ENCODE measurements around the gene CSN1S1. TPM values are rescaled to one million over a fixed set of nuclear protein-coding genes. Genes with fewer than 3 reads are reported as not detected.

The CSN1S1 gene
- total and polyA plus RNA-seq, 4 donors, result 0.09 TPM; not detected in 3

DNA sequence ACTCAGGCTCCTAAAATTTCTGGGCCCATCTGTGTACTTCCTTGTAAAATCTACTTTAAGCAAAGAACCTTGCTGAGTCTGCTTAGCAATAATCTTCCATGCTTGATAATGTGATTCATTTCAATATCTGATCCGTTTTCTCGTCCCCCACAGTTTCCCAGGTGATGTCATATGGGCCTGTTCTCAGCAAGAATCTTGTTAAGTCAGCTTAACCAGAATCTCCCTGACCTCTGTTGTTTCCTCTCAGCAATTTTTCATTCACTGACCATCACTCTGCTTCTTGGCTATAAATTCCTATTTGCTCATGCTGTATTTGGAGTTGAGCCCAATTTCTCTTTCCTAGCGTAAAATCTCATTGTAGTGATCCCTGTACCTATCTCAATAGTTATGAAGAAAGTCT, 20.7 kb downstream of the CSN1S1 start:
- DNase-seq (no peak), ATAC-seq (ENCODE audit: insufficient read depth, low FRiP score) (no peak)
- no peak for TF ChIP-seq CTCF (IDR thresholded peaks at IDR 0.05; ENCODE audit: control extremely low read depth, extremely low read depth)
- Histone ChIP-seq H3K27me3 (ENCODE audit: control insufficient read depth in 3 of 3, insufficient read depth in 3 of 3, low read length in 2 of 3) (no peaks in the 10 kb centered on the region), H3K9me3 (ENCODE audit: control insufficient read depth in 4 of 4, insufficient read depth in 3 of 4, low read length in 3 of 4) (no peaks in the 10 kb centered on the region), H3K9ac (ENCODE audit: insufficient read depth in 1 of 2, low read length in 2 of 2) (no peak overlapping the region), H3K4me3 (no peak overlapping the region), H3K4me1 (ENCODE audit: control insufficient read depth in 5 of 5, insufficient read depth in 5 of 5, low read length in 5 of 5) (no peaks in the 10 kb centered on the region), H3K36me3 (ENCODE audit: control insufficient read depth in 4 of 4, insufficient read depth in 4 of 4, low read length in 4 of 4) (no peaks in the 10 kb centered on the region), H3K27ac (ENCODE audit: low read depth in 1 of 2, low read length in 1 of 2) (no peak overlapping the region)
- 74 to 80% methylated on average over 3 of the region's 3 CpGs for whole genome bisulfite sequencing, 2 donors

DNA sequence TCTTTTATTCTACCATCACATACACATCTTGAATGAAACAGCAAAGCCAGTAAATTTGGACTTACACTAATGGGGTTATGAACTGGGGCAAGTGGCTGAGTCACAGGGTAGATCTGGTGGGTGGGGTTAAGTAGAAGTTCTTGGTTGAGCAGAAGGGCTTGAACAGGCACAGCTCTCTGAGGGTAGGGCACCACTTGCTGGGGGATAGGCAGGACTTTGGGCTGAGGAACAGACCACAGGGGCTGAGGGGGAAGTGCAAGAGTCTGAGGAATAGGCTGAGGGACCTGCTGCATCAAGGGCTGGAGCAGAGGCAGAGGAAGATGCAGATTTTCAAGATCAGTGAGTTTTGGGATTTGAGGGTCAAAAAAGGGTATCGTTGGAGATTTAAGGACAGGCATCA, 26.3 kb downstream of the CSN1S1 start:
- H3K4me3 ChIP-seq, result no peak overlapping the region
- H3K4me1 ChIP-seq (ENCODE audit: control insufficient read depth in 5 of 5, insufficient read depth in 5 of 5, low read length in 5 of 5), result no peaks in the 10 kb centered on the region
- no peaks in the 10 kb centered on the region for H3K36me3 ChIP-seq (ENCODE audit: control insufficient read depth in 4 of 4, insufficient read depth in 4 of 4, low read length in 4 of 4)
- no peak overlapping the region for H3K9ac ChIP-seq (ENCODE audit: insufficient read depth in 1 of 2, low read length in 2 of 2)
- TF ChIP-seq CTCF (IDR thresholded peaks at IDR 0.05; ENCODE audit: control extremely low read depth, extremely low read depth), result no peak
- H3K27ac ChIP-seq (ENCODE audit: low read depth in 1 of 2, low read length in 1 of 2), result no peak overlapping the region
- 93 to 96% methylated on average over 1 of the region's 1 CpG for WGBS, 2 donors
- H3K27me3 ChIP-seq (ENCODE audit: control insufficient read depth in 3 of 3, insufficient read depth in 3 of 3, low read length in 2 of 3), result no peaks in the 10 kb centered on the region
- ATAC-seq (ENCODE audit: insufficient read depth, low FRiP score), result no peak
- no peaks in the 10 kb centered on the region for H3K9me3 ChIP-seq (ENCODE audit: control insufficient read depth in 4 of 4, insufficient read depth in 3 of 4, low read length in 3 of 4)
- DNase-seq, result no peak

DNA sequence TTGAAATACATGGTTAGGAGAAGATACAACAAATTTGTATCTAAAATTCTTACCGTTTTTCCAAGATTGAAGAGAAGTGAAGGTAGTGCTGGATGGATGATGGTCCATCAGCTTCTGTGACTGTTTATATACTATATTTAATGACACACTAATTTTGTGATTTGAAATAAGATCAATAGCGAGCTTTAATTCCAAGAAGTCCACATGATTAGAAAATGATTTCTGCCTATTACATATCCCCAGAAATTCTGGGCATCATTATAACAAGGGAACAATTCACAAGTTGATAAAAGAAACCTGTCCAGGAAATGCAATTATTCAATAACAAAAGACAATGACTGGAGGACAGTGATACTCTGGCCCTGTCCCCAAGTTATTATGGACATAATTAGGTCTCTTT, 34.8 kb downstream of the CSN1S1 start, which contains the start of gene CSN2:
CSN2 (minus strand) TSS at position 101 of the 400 bp plus-strand sequence. CDS start 4,733 bp downstream, outside the sequence.
- Histone ChIP-seq H3K9ac (ENCODE audit: insufficient read depth in 1 of 2, low read length in 2 of 2) (no peak within 1 kb of the TSS), H3K9me3 (ENCODE audit: control insufficient read depth in 4 of 4, insufficient read depth in 3 of 4, low read length in 3 of 4) (no peaks in the 10 kb centered on the region), H3K4me1 (ENCODE audit: control insufficient read depth in 5 of 5, insufficient read depth in 5 of 5, low read length in 5 of 5) (no peaks in the 10 kb centered on the region), H3K4me3 (no peak within 1 kb of the TSS), H3K36me3 (ENCODE audit: control insufficient read depth in 4 of 4, insufficient read depth in 4 of 4, low read length in 4 of 4) (no peaks in the 10 kb centered on the region), H3K27ac (ENCODE audit: low read depth in 1 of 2, low read length in 1 of 2) (no peak within 1 kb of the TSS), H3K27me3 (ENCODE audit: control insufficient read depth in 3 of 3, insufficient read depth in 3 of 3, low read length in 2 of 3) (no peaks in the 10 kb centered on the region)
- no peak for TF ChIP-seq CTCF (IDR thresholded peaks at IDR 0.05; ENCODE audit: control extremely low read depth, extremely low read depth)
- WGBS, 2 donors, result 92 to 93% methylated on average over 2 of the region's 2 CpGs
- no peak for DNase-seq
- no peak for ATAC-seq (ENCODE audit: insufficient read depth, low FRiP score)

DNA sequence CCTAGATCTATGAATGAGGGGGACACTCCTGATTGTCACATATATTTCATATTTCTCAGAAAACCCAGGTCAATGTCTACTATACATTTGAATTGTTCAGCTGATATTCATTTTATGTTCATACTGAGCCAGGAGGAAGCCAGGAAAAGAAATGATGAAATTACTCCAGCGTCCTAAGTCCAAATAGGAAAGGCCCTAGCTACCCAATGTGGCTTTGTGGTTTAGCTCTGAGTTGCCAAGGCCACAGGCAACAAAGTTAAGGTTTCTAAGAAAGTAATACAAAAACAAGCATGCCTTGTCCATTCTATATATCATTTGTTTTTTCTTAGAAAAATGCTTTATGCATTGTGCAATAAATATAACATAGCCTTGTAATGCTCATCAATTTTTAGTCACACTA, 39.2 kb downstream of the CSN1S1 start:
- 23 to 46% methylated on average over 1 of the region's 1 CpG for WGBS, 2 donors
- TF ChIP-seq CTCF (IDR thresholded peaks at IDR 0.05; ENCODE audit: control extremely low read depth, extremely low read depth), result no peak

More for the DNA sequence above, 39.2 kb downstream of the CSN1S1 start:
- Histone ChIP-seq H3K4me1 (ENCODE audit: control insufficient read depth in 5 of 5, insufficient read depth in 5 of 5, low read length in 5 of 5) (no peaks in the 10 kb centered on the region), H3K4me3 (no peak overlapping the region), H3K36me3 (ENCODE audit: control insufficient read depth in 4 of 4, insufficient read depth in 4 of 4, low read length in 4 of 4) (no peaks in the 10 kb centered on the region), H3K27me3 (ENCODE audit: control insufficient read depth in 3 of 3, insufficient read depth in 3 of 3, low read length in 2 of 3) (no peaks in the 10 kb centered on the region), H3K9me3 (ENCODE audit: control insufficient read depth in 4 of 4, insufficient read depth in 3 of 4, low read length in 3 of 4) (no peaks in the 10 kb centered on the region), H3K27ac (ENCODE audit: low read depth in 1 of 2, low read length in 1 of 2) (no peak overlapping the region), H3K9ac (ENCODE audit: insufficient read depth in 1 of 2, low read length in 2 of 2) (no peak overlapping the region)
- DNase-seq (no peak), ATAC-seq (ENCODE audit: insufficient read depth, low FRiP score) (no peak)

Data from lung (tissue), 12 donors.